HL-60/S4 treated with phorbol 12-myristate 13-acetate at 8.2 ng/mL for 4 days and 3 days (cell line): Measurements from ENCODE around the gene HOXA11.

Experiments used
- in situ Hi-C: fragments of 300-500 bp; cut with MboI; formaldehyde crosslinking; loops from 2 replicates; pipeline ENCODE4 v1.15.0; 2022; ENCODE audit warnings: low sequenced_read_pairs

The HOXA11 gene

DNA sequence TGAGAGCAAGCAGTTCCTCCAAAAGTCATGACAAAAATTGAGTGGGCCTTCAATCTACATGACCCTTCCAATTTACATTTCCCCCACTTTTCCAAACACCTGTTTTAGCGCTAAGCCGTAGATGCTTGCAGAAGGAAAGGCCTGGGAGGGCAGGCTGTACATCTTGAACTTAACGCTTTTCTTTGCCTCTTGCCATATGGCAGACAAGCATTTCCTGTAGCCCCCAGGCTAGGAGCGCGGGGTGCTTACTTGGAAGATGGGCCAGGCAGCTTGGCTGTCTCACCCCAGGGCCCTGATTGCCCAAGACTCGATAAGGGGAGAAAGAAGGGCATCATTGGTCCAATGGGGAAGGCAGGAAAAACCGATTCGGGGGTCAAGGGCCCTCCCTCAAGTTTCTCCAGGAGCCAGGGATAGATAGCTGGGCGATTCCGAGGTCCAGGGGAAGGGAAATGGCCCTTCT lies 12.7 kb downstream of the HOXA11 start:
- in situ Hi-C loops = no loop called here

DNA sequence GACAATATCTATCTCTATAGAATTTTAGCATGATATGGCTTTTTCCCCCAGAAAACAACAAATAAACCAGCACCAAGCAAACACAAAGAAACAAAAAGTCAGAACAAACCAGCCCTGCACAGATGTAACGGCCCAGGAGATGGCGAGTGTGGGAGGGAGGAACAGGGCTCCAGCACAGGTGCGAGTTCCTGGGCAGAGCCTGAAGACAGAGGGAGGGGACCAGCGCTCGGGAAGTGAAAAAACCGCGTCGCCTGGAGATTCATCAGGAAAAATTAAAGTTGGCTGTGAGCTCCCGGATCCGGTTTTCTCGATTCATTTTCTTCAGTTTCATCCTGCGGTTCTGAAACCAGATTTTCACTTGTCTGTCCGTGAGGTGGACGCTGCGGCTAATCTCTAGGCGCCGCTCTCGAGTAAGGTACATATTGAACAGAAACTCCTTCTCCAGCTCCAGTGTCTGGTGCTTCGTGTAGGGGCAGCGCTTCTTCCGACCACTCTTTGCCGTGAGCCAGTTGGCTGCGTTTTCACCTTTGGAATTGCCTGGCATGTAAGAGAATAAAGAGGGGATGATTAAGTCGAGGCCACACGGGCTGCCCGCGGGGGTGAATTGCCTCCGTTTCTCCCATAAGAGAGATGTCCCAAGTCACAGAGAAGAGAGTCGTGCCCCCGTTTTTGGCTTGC lies 13.3 kb downstream of the HOXA11 start:
- in situ Hi-C loops = no loop called here

DNA sequence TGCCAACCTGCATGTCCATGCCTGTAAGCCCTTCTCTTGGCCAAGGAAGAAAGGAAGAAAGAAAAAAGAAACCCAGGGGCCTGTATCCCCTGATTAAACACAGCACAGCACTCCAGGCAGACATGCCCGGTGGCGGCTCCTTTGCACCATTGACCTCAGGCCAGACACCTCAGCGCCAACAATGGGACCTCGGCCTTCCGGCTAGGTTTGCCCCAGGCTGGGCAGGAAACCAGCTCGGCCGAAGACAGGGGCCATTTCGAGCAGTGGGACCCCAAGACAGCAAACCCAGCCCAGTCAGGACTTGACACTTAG lies 13.8 kb downstream of the HOXA11 start:
- in situ Hi-C loops = no loop called here

DNA sequence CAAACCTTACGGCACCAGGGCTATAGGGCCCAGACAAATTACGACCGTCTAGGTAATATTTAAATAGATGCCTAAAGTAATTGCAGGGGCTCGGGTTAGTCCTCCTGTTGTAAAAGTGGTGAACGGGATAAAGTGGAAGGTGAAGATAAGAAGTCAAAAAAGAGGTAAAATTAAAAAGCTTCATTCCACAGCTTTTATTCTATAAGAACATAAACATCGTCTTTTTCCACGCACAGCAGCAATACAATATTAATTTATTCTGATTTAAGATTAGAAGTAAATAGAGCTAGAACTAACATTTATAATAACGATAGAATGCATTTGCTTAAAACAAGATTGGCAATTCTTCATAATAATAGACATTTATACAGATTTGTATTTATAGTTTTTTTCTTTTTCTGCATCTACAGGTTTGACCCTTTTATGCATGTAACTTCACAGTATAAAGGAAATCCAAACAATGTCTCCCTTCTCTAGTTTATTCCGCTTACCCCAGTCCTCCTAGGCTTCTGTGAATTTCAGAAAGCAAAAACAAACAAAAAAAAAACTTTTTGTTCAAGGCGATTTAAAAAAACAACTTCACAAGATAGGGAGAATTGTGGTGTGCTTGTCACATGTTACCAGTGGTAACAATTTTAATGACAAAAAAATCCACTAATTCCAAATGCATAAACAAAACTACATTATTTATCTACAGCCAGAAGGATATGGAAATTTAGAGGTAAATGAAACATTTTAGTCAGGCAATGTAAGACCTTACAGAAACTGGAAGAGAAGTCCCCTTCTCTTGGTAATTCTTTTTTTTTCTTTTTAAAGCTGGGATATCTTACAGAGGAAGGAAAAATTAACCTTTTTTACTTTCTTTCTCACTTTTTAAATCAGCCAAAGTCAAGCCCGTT lies 14.4 kb downstream of the HOXA11 start:
- in situ Hi-C loops = no loop called here

DNA sequence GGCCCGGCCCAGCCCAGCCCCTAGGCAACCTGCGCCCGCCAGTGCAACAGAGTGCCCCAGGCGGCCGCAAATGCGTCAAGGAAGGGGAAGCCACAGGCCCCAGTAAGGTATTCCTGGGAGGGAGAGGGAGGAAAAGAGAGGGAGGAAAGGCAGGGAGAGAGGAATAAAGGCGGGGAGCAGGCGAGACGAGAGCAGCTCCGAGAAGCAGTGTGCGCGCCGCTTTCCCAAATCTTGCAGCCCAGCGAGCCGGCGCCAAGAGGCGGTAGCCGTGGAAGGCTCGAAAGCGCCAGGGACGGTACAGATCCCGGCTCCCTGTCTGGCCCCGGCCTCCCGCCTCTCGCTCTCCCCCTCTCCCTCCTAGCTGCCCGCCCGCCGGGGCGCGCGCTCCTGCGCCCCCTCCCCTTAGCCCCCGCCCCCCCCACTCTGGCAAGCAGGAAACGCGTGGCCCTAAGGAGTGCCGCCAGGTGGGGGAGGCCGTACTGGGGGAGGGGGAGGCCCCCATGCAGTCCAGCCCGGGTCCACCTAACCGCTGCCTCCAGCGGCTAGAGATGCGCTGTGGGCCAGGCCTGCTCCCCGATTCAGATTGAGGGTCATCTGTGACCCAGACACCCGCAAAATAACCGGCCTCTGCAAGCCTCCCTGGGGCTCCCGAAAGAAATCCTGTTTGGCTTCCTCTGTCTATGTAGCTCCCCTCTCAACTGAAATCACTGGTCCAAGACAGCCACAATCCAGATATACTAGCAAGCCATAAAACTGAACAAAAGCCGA lies 15.2 kb downstream of the HOXA11 start:
- in situ Hi-C loops = no loop called here

DNA sequence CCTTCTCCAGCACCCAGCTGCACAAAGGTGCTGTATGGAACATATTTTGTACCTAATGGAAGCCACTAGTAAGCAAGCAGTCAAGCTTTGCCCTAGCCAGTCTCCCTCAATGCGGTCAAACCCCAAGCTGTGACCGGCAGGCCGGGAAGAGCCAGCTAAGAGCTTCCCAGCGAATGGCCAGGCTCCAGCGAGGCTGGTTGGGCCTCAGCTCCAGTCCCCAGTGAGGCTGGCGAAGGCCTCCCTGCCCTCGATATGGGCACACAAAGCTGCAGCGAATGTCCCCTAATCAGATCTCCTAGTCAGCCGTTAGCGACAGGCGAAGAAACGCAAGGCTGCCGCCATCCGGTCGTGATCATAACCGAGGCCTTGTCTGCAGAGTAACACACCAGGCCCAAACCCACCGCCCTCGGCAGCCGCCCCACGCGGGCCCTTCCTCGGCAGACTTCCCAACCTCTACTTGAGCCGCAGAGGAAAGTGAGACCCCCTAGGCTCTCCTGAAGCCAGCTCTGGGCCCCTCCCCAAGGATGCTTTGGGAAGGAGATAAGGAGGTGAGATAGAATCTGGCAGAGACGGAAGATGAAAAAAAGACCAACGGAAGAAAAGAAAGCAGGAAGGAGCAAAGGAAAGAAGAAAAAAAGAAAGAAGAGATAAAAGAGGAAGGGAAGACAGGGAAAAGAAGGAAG lies 16.6 kb downstream of the HOXA11 start:
- in situ Hi-C loops = no loop called here

DNA sequence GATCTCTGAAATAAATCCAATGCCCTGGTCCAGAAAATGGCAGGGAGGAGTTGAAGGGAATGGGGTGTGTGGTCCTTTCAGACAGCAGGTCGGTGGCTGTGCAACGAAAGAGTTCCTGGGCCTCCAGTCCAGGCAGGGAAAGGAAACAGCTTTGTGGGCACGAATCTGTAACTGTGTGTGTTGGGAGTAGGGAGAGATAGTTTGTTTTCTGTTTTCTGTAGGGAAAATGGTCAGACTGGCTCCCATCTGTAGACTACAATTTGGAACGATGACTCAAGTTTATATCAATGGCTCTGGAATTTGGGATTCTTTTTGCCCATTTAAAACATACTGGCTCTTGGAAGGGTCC lies 17.1 kb downstream of the HOXA11 start:
- in situ Hi-C loops = no loop called here

DNA sequence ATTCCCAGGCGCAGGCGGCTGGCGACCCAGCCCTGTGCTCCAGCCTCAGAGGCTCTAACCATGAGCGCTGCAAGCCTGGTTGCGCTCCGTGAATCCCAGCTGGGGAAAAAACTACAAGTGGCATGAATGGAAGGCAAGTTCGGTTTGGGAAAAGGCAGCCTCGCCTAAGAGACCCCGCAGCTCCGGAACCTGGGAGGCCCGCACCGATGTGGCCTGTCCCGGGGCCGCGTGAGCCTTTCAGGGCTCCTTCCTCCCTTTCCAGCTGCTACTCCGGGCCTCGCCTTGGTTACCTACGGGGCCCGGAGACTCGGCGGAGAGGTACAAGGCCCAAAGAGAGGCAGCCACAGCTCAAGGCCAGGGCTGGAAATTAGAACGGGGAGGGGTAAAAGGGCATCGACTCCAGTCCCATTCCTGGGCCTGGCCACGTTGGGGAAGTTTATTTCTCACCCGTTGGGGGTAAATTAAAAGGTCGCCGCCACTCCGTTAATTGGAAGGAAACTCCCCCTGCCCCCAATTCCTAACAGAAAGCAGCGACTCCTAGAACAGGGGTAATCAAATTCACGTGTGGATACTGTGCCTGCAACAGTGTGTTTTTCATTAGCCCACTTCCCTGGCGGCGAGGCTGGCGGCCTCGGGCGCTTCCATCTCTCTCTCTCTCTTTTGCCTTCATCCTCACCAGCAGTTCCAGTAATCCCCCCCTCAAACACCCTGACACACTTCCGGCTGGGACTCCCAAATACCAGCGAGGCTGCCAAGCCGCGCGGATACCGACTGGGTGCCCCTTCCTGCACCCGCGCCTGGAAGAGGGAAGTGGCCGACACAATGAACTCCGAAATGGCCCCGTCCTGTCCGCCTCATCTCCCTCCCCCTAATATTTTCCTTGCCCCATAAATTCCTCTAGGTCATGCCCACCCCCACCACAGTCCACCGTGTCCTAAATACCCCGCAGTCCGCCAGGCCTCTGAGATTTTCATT lies 18.2 kb downstream of the HOXA11 start:
- in situ Hi-C loops = no loop called here

DNA sequence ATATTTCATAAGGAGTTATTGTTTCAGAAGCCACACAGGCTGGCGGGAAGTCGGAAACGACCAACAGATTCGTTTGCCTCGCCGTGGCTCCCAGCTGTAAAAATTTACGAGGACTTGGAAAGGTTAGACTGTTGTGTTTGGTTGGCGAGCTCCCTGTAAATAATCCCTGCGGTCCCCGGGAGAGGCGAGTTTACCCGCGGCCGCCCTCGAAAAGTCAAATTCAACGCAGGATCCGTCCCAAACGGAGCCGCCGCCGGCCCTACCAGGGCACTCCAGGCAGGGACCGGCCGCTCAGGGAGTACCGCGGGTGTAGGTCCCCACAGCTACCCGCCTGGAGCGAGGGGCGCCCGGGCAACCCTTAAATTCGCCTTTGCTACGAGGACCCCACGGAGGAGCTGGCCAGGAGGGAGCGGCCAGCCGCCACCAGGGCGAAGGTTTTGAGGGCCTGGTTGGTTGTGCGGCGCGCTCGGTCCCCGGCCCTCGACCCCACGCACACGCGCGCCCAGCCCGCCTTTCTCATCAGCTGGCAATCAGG lies 19.0 kb downstream of the HOXA11 start:
- in situ Hi-C loops = no loop called here

DNA sequence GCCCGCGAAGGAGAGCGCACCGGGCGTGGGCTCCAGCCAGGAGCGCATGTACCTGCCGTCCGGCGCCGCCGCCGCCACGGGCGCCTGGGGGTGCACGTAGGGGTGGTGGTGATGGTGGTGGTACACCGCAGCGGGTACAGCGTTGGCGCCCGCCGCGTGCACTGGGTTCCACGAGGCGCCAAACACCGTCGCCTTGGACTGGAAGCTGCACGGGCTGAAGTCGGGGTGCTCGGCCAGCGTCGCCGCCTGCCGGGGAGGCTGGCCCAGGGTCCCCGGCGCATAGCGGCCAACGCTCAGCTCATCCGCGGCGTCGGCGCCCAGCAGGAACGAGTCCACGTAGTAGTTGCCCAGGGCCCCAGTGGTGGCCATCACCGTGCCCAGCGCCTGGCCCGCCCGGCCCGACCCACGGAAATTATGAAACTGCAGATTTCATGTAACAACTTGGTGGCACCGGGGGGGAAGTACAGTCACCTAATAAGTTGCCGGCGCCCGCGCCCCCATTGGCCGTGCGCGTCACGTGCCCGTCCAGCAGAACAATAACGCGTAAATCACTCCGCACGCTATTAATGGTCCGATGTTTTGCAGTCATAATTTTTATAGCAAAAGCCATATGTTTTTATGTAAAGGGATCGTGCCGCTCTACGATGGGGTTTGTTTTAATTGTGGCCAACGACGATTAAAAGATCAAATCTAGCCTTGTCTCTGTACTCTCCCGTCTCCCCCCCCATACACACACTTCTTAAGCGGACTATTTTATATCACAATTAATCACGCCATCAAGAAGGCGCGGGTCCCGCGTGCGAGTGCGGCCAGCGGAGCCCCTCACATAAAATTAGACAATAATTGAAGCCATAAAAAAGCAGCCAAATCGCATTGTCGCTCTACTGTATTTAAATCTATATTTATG lies 19.7 kb downstream of the HOXA11 start, which contains the start of gene HOXA9:
Gene HOXA9 (minus strand): TSS at position 449 of the 907 bp plus-strand sequence. CDS start 80 bp downstream, at position 369.
- in situ Hi-C loops = no loop called here

DNA sequence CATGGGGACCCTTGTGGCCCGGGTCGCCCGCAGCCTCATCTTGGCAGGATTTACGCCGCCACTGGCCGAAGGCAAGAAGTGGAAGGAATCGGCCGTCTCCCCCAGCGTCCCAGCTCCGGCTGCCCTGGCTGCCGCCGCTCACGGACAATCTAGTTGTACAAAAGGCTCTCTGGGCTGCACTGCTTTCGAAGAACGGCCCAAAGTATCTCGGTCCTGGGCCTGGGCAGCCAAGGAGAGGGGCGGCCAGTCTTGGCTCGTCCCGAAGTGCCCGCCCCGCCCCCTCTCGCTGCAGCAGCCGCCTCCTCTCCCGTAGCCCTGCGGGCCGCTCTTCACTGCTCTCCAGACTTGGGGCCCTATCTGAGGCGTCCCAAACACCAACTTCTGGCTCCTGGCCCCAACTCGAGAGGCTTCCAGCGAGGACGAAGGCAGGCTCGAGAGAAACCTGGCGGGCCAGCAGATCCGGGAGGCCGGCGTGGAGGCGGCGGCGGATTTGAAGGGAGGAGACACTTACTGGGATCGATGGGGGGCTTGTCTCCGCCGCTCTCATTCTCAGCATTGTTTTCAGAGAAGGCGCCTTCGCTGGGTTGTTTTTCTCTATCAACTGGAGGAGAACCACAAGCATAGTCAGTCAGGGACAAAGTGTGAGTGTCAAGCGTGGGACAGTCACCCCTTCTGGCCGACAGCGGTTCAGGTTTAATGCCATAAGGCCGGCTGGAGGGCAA lies 20.5 kb downstream of the HOXA11 start:
- in situ Hi-C loops = no loop called here

DNA sequence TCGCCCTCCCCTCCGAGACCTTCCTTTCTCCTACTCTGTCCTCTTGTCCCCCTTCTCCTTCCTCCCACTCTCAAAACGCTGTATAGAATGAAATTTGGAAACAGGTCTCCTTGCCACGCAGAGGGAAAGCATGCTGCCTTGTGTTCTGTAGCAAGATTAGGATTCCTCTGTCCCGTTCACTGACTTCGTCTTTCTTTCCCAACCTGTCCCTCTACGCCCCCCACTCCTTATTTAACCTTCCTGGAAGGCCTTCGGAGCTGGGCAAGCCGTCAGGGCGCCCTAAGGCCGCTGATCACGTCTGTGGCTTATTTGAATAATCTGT lies 21.0 kb downstream of the HOXA11 start:
- in situ Hi-C loops = no loop called here

DNA sequence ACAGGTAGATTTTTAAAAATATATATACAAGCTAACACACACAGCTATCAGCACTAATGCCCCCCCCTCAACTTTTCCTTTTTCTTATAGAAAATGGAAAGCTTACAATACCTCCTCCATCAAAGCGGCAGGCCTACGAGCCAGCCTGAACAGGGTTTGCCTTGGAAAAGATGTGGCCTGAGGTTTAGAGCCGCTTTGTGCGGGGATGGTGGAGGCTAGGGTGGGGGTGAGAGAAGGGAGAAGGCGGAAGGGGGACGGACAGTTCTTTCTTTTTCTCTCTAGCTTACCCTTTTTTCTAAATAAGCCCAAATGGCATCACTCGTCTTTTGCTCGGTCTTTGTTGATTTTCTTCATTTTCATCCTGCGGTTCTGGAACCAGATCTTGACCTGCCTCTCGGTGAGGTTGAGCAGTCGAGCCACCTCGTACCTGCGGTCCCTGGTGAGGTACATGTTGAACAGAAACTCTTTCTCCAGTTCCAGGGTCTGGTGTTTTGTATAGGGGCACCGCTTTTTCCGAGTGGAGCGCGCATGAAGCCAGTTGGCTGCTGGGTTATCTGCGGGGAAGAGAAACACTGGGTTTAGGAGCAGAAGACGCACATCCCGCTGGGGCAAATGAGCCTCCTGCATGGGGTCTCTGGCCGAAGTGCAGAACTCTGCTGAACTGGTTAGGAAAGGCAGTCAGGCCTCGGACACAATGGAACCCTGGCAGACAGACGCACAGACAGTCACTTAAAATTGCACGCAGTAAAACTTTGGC lies 21.6 kb downstream of the HOXA11 start:
- in situ Hi-C loops = no loop called here

DNA sequence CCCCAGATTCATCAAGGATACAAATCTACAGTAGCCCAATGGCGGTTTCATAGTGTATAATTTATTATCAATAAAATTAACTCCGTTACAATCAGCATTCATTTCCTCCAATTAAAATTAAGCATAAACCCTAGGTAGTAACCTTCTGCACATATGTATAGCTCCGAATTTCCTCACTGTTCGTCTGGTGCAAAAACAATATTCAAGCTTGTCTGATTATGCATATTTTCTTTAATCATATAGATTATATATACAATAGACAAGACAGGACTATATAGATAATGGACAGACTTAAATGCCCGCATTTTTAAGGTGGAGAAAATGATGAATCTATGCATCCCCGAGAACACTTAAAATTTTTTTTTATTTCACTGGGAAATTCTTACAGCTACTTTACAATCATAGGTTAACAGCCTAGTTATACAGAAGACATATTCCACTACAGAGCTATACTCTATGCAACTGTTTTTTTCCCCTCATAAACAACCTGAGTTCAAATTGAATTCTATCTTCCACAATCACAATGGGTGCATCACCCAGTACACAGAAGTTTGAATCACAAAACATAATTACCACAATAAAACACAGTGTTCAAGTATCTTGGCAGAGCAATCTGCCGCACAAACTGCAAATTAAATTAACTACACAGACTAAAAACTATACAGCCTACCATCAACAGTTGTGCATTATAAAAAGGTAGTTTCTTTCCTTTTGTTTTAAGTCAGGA lies 22.3 kb downstream of the HOXA11 start:
- in situ Hi-C loops = no loop called here

DNA sequence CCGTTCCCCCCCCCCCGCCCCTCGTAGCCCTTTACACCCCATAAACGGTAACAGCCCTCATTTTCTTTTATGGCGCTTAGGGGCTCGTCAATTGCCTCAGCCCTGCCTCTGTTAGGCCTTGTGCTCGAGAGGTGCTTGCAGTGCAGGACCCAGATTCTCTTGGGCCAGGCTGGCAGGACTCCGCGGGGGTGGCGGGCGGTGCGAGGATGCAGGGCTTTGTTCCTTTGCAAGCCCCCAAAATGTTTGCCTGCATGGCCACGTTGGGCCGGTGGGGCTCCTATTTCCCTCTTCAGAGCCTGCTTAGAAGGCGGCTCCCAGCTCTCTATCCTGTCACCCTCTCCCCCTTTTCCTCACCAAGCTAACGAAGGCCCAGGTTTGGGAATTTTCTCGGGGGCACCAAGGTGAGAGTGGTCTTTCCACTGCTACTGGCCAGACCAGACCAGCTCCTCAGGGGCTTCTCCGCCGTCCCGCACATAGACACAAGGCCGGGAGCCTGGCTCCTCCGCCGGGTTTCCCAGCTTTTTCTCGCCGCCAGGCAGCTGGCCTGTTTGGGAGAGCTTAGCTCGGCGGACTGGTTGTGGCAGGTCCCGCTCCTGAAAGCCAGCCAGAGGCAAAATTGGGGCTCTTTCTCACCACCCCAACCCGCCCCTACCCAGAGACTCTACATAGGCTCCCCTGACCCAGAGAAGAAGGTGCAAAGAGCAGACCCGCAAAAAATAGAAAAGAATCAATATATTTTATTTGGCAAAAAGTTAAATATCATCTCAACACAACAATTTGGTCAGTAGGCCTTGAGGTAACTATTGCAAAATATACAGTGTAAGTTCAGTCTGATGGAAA lies 23.1 kb downstream of the HOXA11 start:
- in situ Hi-C loops = no loop called here

DNA sequence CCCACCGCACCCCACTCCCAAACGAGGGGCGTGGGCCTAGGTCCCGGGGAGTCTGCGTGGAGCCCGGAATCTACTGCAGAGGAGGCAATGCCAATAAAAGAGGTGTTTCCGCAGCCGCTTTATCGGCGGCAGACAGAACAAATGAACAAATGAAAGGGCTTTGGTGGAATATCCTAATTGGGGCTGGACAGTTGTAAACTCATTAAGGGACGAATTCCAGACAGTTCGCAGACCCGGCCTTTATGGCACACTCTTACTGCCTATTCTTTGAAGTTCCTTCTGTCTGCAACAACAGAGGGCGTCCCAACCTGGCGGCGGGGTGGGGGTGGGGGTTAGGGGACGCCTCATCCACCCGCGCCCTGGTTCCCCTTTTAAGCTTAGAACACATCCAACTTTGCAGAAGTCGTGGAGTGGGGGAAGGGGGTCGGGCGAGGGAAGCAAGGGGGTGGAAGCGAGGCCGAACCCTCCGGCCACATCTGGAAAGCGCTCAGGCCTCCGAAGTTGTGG lies 23.8 kb downstream of the HOXA11 start:
- in situ Hi-C loops = no loop called here
